ENCODE measurements around the gene ROCK2. TPM values are rescaled to one million over a fixed set of nuclear protein-coding genes. Genes with fewer than 3 reads are reported as not detected.

ROCK2 gene
- total and polyA plus RNA-seq, 2 of the 13 experiments (the other 11 are each of a cell fraction or from before 2014, with no cell fraction given): 38.1 to 119 TPM

- TF ChIP-seq HNRNPLL (IDR thresholded peaks at IDR 0.05; ENCODE audit: low read depth, low read length, poor library complexity, severe bottlenecking) (no peak), HNRNPH1 (optimal IDR thresholded peaks at IDR 0.05; ENCODE audit: low read depth, low read length) (no peak), MED1 (CRISPR knock-in tag; IDR thresholded peaks at IDR 0.05) (peak; percentile 69; the same call in 1 of the 2 replicates), TEAD3 (CRISPR knock-in tag; optimal IDR thresholded peaks at IDR 0.05; ENCODE audit: borderline replicate concordance) (peak; percentile 91), MBNL3 (CRISPR knock-in tag; conservative IDR thresholded peaks at IDR 0.05) (no peak), ZNF775 (CRISPR knock-in tag; IDR thresholded peaks at IDR 0.05; ENCODE audit: borderline replicate concordance) (peak; percentile 57; the same call in 1 of the 2 replicates), ZNF780A (CRISPR knock-in tag; IDR thresholded peaks at IDR 0.05) (0 out of 2 replicates have a peak, but pooled peaks have one; percentile 59), GATAD1 (CRISPR knock-in tag; IDR thresholded peaks at IDR 0.05) (no peak), SNRNP70 (IDR thresholded peaks at IDR 0.05; ENCODE audit: low read depth, low read length) (no peak), LCORL (IDR thresholded peaks at IDR 0.05) (no peak), LCORL (CRISPR knock-in tag; IDR thresholded peaks at IDR 0.05) (peak; percentile 49; the same call in 1 of the 2 replicates), ELK4 (CRISPR knock-in tag; IDR thresholded peaks at IDR 0.05; ENCODE audit: borderline replicate concordance) (no peak), TEAD2 (CRISPR knock-in tag; IDR thresholded peaks at IDR 0.05) (no peak), CC2D1A (CRISPR knock-in tag; IDR thresholded peaks at IDR 0.05) (no peak), ZNF414 (CRISPR knock-in tag; IDR thresholded peaks at IDR 0.05) (0 out of 2 replicates have a peak, but pooled peaks have one; percentile 44), CBFB (CRISPR knock-in tag; IDR thresholded peaks at IDR 0.05) (no peak), ARID5B (CRISPR knock-in tag; IDR thresholded peaks at IDR 0.05) (peak; percentile 68), HOXA9 (CRISPR knock-in tag; IDR thresholded peaks at IDR 0.05; ENCODE audit: borderline replicate concordance) (no peak), EED (CRISPR knock-in tag; IDR thresholded peaks at IDR 0.05) (no peak), ZNF282 (IDR thresholded peaks at IDR 0.05; ENCODE audit: partially characterized antibody) (no peak), ZC3H4 (CRISPR knock-in tag; IDR thresholded peaks at IDR 0.05; ENCODE audit: borderline replicate concordance) (no peak; the same call in none of the 2 replicates), REPIN1 (CRISPR knock-in tag; IDR thresholded peaks at IDR 0.05; ENCODE audit: borderline replicate concordance, low read depth) (peak; percentile 54; the same call in 1 of the 2 replicates), MAFK (conservative IDR thresholded peaks at IDR 0.05 in 1 of 2, IDR thresholded peaks at IDR 0.05 in 1 of 2; ENCODE audit: low read length in 2 of 2) (no peak), PHF8 (CRISPR knock-in tag; IDR thresholded peaks at IDR 0.05) (no peak), ZNF598 (CRISPR knock-in tag; IDR thresholded peaks at IDR 0.05; ENCODE audit: borderline replicate concordance) (0 out of 2 replicates have a peak, but pooled peaks have one; percentile 39)
These were observed 11.0 kb upstream of the ROCK2 start (continued) for GRCh38 chr2:11355194-11356053.

Data from HepG2 (cell line).